NCI-H69 (cell line): ENCODE results near the gene PLIN3.
"Not testable (repeated sequence)": the region's sequence is repeated elsewhere in the genome, so short reads cannot be mapped to it uniquely, and the experiment has no call there.

Experiments used
- DNase-seq: peaks from one replicate; lab custom pipeline; 2025; lab: John Stamatoyannopoulos, UW

PLIN3 gene

GRCh38 chr19:4811328-4812131 lies 55.9 kb downstream of the PLIN3 start:
- DNase-seq, result peak; percentile 63

- no peak for DNase-seq
Measured at GRCh38 chr19:4807188-4807587, 60.3 kb downstream of the PLIN3 start.

GRCh38 chr19:4806384-4806783 lies 61.1 kb downstream of the PLIN3 start:
- no peak for DNase-seq

- DNase-seq, result not testable (repeated sequence)
Measured at GRCh38 chr19:4805140-4805539, 62.3 kb downstream of the PLIN3 start.

- peak; percentile 75 for DNase-seq
Measured at GRCh38 chr19:4803736-4804695, 63.5 kb downstream of the PLIN3 start.

- no peak for DNase-seq
Measured at GRCh38 chr19:4802711-4803110, 64.8 kb downstream of the PLIN3 start.

GRCh38 chr19:4801085-4801619 lies 66.3 kb downstream of the PLIN3 start:
- no peak for DNase-seq

- DNase-seq, result no peak
Measured at GRCh38 chr19:4800591-4801081, 66.8 kb downstream of the PLIN3 start.

GRCh38 chr19:4795400-4795799 lies 72.1 kb downstream of the PLIN3 start:
- no peak for DNase-seq

- no peak for DNase-seq
Measured at GRCh38 chr19:4794971-4795370, 72.5 kb downstream of the PLIN3 start.

GRCh38 chr19:4793278-4793677 lies 74.2 kb downstream of the PLIN3 start:
- DNase-seq, result not testable (repeated sequence)

GRCh38 chr19:4792866-4793195 lies 74.6 kb downstream of the PLIN3 start:
- DNase-seq, result not testable (repeated sequence)

- peak; percentile 48 for DNase-seq
Measured at GRCh38 chr19:4792019-4792865, 75.2 kb downstream of the PLIN3 start.

- DNase-seq, result peak; percentile 100
Measured at GRCh38 chr19:4791183-4792018, 76.1 kb downstream of the PLIN3 start, which contains the start of gene FEM1A. Gene FEM1A (plus strand): TSS chr19:4791734. CDS start chr19:4791855, 121 bp downstream.
